HepG2 (cell line): ENCODE data around the gene PRR30. TPM values are rescaled to one million over a fixed set of nuclear protein-coding genes. Genes with fewer than 3 reads are reported as not detected.

Experiments
- CTCF ChIP-seq: sonication (generic); formaldehyde crosslinking; IDR thresholded peaks from 2 replicates; pipeline ENCODE4 v1.5.0; 2020; ENCODE audit warnings: mild to moderate bottlenecking, missing genetic modification reagents, moderate library complexity
- DMAP1 ChIP-seq: IDR thresholded peaks from 2 replicates; pipeline ENCODE4 v1.6.1; 2016
- ESRRA ChIP-seq: sonication (generic); formaldehyde crosslinking; IDR thresholded peaks from 2 replicates; pipeline ENCODE4 v1.5.1; 2020; ENCODE audit warnings: mild to moderate bottlenecking, low read depth, missing genetic modification reagents
- ETV5 ChIP-seq: IDR thresholded peaks from 2 replicates; pipeline ENCODE4 v1.6.1; 2018; ENCODE audit warnings: missing biosample characterization, missing genetic modification reagents, inconsistent platforms, borderline replicate concordance
- FOXO1 ChIP-seq: sonication (generic); formaldehyde crosslinking; IDR thresholded peaks from 2 replicates; pipeline ENCODE4 v1.4.0; 2020; ENCODE audit warnings: missing genetic modification reagents
- GATAD1 ChIP-seq: IDR thresholded peaks from 2 replicates; pipeline ENCODE4 v1.6.1; 2016; ENCODE audit warnings: missing genetic modification reagents, missing compliant biosample characterization
- HOXA5 ChIP-seq: sonication (generic); formaldehyde crosslinking; IDR thresholded peaks from 2 replicates; pipeline ENCODE4 v1.4.0; 2020; ENCODE audit warnings: missing genetic modification reagents
- KDM3A ChIP-seq: IDR thresholded peaks from 2 replicates; pipeline ENCODE4 v1.6.1; 2018; ENCODE audit warnings: low read depth, missing compliant biosample characterization
- LBX2 ChIP-seq: sonication (generic); formaldehyde crosslinking; IDR thresholded peaks from 2 replicates; pipeline ENCODE4 v1.5.0; 2020; ENCODE audit warnings: missing genetic modification reagents, mild to moderate bottlenecking, borderline replicate concordance
- MAFF ChIP-seq: IDR thresholded peaks from 2 replicates; pipeline ENCODE4 v1.6.1; 2011; ENCODE audit warnings: low read depth, low read length, improper control_type of control experiment
- MATR3 ChIP-seq: sonication (generic); formaldehyde crosslinking; IDR thresholded peaks from 2 replicates; pipeline ENCODE4 v1.4.0; 2020; ENCODE audit warnings: missing genetic modification reagents
- NR2C2 ChIP-seq: sonication (generic); formaldehyde crosslinking; IDR thresholded peaks from 2 replicates; pipeline ENCODE4 v1.4.0; 2020; ENCODE audit warnings: missing genetic modification reagents, mild to moderate bottlenecking, moderate library complexity, borderline replicate concordance
- PAX8 ChIP-seq: sonication (generic); formaldehyde crosslinking; IDR thresholded peaks from 2 replicates; pipeline ENCODE4 v1.8.0; 2022; ENCODE audit warnings: mild to moderate bottlenecking, missing genetic modification reagents, borderline replicate concordance
- PITX1 ChIP-seq: sonication (generic); formaldehyde crosslinking; IDR thresholded peaks from 2 replicates; pipeline ENCODE4 v1.5.1; 2020; ENCODE audit warnings: mild to moderate bottlenecking, missing genetic modification reagents
- RARA ChIP-seq: IDR thresholded peaks from 2 replicates; pipeline ENCODE4 v1.6.1; 2016; ENCODE audit warnings: missing genetic modification reagents, missing compliant biosample characterization
- RELA ChIP-seq: sonication (generic); formaldehyde crosslinking; IDR thresholded peaks from 2 replicates; pipeline ENCODE4 v1.4.0; 2020; ENCODE audit warnings: missing genetic modification reagents
- SP1 ChIP-seq, 2 experiments: fragments of 450-650 bp in 1 of 2; sonication (generic) in 1 of 2; formaldehyde crosslinking in 1 of 2; IDR thresholded peaks; 2 replicates each; pipeline versions ENCODE4 v1.4.0 to v1.6.1; 2016 to 2020; ENCODE audit warnings: missing genetic modification reagents in 1 of 2
- SRSF1 ChIP-seq: fragments of 200-400 bp; formaldehyde crosslinking; optimal IDR thresholded peaks from 2 replicates; pipeline ENCODE3; 2017; ENCODE audit warnings: mild to moderate bottlenecking, low read depth, low read length, moderate library complexity
- SSRP1 ChIP-seq: IDR thresholded peaks from 2 replicates; pipeline ENCODE4 v1.6.1; 2016; ENCODE audit warnings: control low read depth
- TARDBP ChIP-seq: sonication (generic); formaldehyde crosslinking; IDR thresholded peaks from 2 replicates; pipeline ENCODE4 v1.8.0; 2022; ENCODE audit warnings: mild to moderate bottlenecking, missing genetic modification reagents
- ZNF234 ChIP-seq: sonication (generic); formaldehyde crosslinking; conservative IDR thresholded peaks from 2 replicates; pipeline ENCODE4 v1.5.1; 2020; ENCODE audit warnings: mild to moderate bottlenecking, missing genetic modification reagents
- ZNF274 ChIP-seq: sonication (generic); formaldehyde crosslinking; IDR thresholded peaks from 2 replicates; pipeline ENCODE4 v1.5.1; 2020; ENCODE audit warnings: mild to moderate bottlenecking, missing genetic modification reagents
- ZNF367 ChIP-seq: sonication (generic); formaldehyde crosslinking; IDR thresholded peaks from 2 replicates; pipeline ENCODE4 v1.4.0; 2020; ENCODE audit warnings: missing genetic modification reagents, borderline replicate concordance
- ZNF441 ChIP-seq: sonication (generic); formaldehyde crosslinking; IDR thresholded peaks from 2 replicates; pipeline ENCODE4 v1.7.0; 2021; ENCODE audit warnings: missing genetic modification reagents, borderline replicate concordance
- ZNF562 ChIP-seq: sonication (generic); formaldehyde crosslinking; IDR thresholded peaks from 2 replicates; pipeline ENCODE4 v1.8.0; 2022; ENCODE audit warnings: missing genetic modification reagents, borderline replicate concordance
- ZNF567 ChIP-seq: sonication (generic); formaldehyde crosslinking; IDR thresholded peaks from 2 replicates; pipeline ENCODE4 v1.8.1; 2023; ENCODE audit warnings: mild to moderate bottlenecking, missing genetic modification reagents, borderline replicate concordance
- ZNF572 ChIP-seq: sonication (generic); formaldehyde crosslinking; IDR thresholded peaks from 2 replicates; pipeline ENCODE4 v1.5.1; 2020; ENCODE audit warnings: mild to moderate bottlenecking, missing genetic modification reagents
- ZNF678 ChIP-seq: sonication (generic); formaldehyde crosslinking; IDR thresholded peaks from 2 replicates; pipeline ENCODE4 v1.4.0; 2020; ENCODE audit warnings: mild to moderate bottlenecking, missing genetic modification reagents
- polyA plus RNA-seq, 8 experiments: library from polyadenylated mRNA; depleted of rRNA in 3 of 8; stranded (reverse) in 7 of 8; unstranded in 1 of 8; fragments of >200 nt; fragmentation: Illumina TruSeq in 4 of 8; extraction: Trizol in 4 of 8; gene quantifications; 2 replicates each; pipeline versions ENCODE4 v1.2.1 to v1.2.3, GENCODE V29; 2011 to 2016; ENCODE audit warnings: low read depth in 4 of 8, missing spikeins in 1 of 8, mixed read lengths in 1 of 8; ENCODE audit not compliant: insufficient read depth in 1 of 8
- total RNA-seq, 5 experiments: library from RNA; depleted of rRNA; stranded (reverse); fragments of >200 nt; fragmentation: Illumina TruSeq; extraction: Trizol; gene quantifications; 2 replicates each; pipeline ENCODE4 v1.2.3, GENCODE V29; 2016; ENCODE audit warnings: low read depth in 1 of 5
- TF ChIP-seq, protein P1 (sequence below): conservative IDR thresholded peaks from 2 replicates; pipeline ENCODE4 v1.6.1; 2018; ENCODE audit warnings: missing genetic modification reagents

The PRR30 gene
- total and polyA plus RNA-seq, 2 of the 13 experiments (the other 11 are each of a cell fraction or from before 2014, with no cell fraction given): not detected

DNA sequence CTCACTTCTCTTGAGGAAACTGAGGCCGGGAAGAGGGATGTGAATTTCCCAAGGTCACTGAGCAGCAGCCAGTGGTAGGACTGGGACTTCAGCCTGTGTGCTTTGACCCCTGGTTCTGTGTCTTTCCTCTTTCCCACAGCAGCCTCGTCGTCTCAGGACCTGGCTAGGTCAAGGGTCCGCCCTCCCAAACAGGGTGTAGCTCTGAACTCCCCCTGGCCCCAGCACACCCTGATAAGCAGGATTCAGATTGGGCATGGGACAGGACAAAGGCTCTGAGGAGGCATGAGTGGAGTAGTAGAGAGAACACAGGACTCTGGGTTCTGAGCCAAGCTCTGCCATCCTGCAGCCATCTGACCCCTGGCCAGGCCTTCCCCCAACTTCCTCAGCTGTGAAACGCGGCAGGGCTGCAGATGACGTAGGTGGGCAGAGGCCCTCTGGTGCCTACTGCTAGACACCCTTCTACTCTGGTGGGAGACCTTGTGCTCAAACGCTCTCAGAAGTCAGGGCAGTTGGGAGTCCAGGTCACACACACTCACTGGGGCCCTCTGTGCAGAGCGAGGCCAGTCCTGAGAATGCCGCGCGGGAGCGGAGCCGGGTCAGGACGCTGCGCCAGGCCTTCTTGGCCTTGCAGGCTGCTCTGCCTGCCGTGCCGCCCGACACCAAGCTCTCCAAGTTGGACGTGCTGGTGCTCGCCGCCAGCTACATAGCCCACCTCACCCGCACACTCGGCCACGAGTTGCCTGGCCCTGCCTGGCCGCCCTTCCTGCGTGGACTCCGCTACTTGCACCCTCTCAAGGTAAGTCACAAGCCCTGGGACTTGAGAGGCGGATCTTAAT lies 10.6 kb upstream of the PRR30 start (continued):
- no peak for TF ChIP-seq SP1 (IDR thresholded peaks at IDR 0.05)
- no peak for TF ChIP-seq SP1 (CRISPR knock-in tag; IDR thresholded peaks at IDR 0.05)
- no peak; the same call in 1 of the 2 replicates for TF ChIP-seq PITX1 (CRISPR knock-in tag)
- TF ChIP-seq GATAD1 (CRISPR knock-in tag): no peak
- TF ChIP-seq ZNF234 (CRISPR knock-in tag): no peak
- no peak for TF ChIP-seq ZNF678
- TF ChIP-seq SRSF1: no peak
- TF ChIP-seq, protein P1, sequence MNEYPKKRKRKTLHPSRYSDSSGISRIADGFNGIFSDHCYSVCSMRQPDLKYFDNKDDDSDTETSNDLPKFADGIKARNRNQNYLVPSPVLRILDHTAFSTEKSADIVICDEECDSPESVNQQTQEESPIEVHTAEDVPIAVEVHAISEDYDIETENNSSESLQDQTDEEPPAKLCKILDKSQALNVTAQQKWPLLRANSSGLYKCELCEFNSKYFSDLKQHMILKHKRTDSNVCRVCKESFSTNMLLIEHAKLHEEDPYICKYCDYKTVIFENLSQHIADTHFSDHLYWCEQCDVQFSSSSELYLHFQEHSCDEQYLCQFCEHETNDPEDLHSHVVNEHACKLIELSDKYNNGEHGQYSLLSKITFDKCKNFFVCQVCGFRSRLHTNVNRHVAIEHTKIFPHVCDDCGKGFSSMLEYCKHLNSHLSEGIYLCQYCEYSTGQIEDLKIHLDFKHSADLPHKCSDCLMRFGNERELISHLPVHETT (CRISPR knock-in tag): no peak
- no peak for TF ChIP-seq CTCF (CRISPR knock-in tag)
- TF ChIP-seq HOXA5: no peak
- no peak for TF ChIP-seq TARDBP
- TF ChIP-seq DMAP1 (CRISPR knock-in tag): no peak
- TF ChIP-seq MAFF: no peak
- TF ChIP-seq ZNF274 (CRISPR knock-in tag): no peak
- no peak for TF ChIP-seq ETV5 (CRISPR knock-in tag)
- TF ChIP-seq ESRRA (CRISPR knock-in tag): no peak
- no peak for TF ChIP-seq NR2C2
- no peak for TF ChIP-seq ZNF567 (CRISPR knock-in tag)
- TF ChIP-seq RELA (CRISPR knock-in tag): no peak
- no peak for TF ChIP-seq ZNF572
- no peak for TF ChIP-seq MATR3
- TF ChIP-seq FOXO1: no peak
- no peak for TF ChIP-seq ZNF562 (CRISPR knock-in tag)
- no peak for TF ChIP-seq ZNF367 (CRISPR knock-in tag)
- TF ChIP-seq SSRP1 (CRISPR knock-in tag): no peak
- TF ChIP-seq LBX2 (CRISPR knock-in tag): no peak
- TF ChIP-seq PAX8 (CRISPR knock-in tag): no peak
- no peak for TF ChIP-seq RARA (CRISPR knock-in tag)
- no peak for TF ChIP-seq ZNF441 (CRISPR knock-in tag)
- TF ChIP-seq KDM3A (CRISPR knock-in tag): no peak
